Activated naive CD4-positive, alpha-beta T cell treated with anti-CD3 and anti-CD28 coated beads, Interleukin-2, amount 10 ng/mL, durations not matched to agents 7 days and 5 days (primary cell): ENCODE data around the gene SETBP1.

Source experiments
- CTCF ChIA-PET: fragments of 350-600 bp; sonication (Branson Sonifier 250); formaldehyde crosslinking; loops from one replicate; lab custom pipeline; 2021; ENCODE audit warnings: antibody characterized with exemption; lab: Charles Lee
- DNase-seq: peaks from one replicate; pipeline ENCODE4 v3.0.0-alpha.2; 2020
- H3K27ac Mint-ChIP-seq: one replicate; pipeline ENCODE4 v1.8.0; 2021; ENCODE audit warnings: mild to moderate bottlenecking, moderate library complexity, mixed read lengths
- H3K27me3 Mint-ChIP-seq: one replicate; pipeline ENCODE4 v1.8.0; 2021; ENCODE audit warnings: mild to moderate bottlenecking, mixed read lengths
- H3K36me3 Mint-ChIP-seq: one replicate; pipeline ENCODE4 v1.8.0; 2021; ENCODE audit warnings: mixed read lengths
- H3K4me1 Mint-ChIP-seq: one replicate; pipeline ENCODE4 v1.8.0; 2021; ENCODE audit warnings: mixed read lengths
- H3K4me3 Mint-ChIP-seq: one replicate; pipeline ENCODE4 v1.8.0; 2021; ENCODE audit warnings: mild to moderate bottlenecking, moderate library complexity, mixed read lengths
- H3K9me3 Mint-ChIP-seq: one replicate; pipeline ENCODE4 v1.8.0; 2021; ENCODE audit warnings: mixed read lengths

The SETBP1 gene

GRCh38 chr18:44736664-44737380 lies 56.1 kb downstream of the SETBP1 start:
- CTCF ChIA-PET = no interaction called here
- H3K27ac Mint-ChIP-seq = no peak overlapping the region
- no peak for DNase-seq
- H3K27me3 Mint-ChIP-seq = peaks cover 82% of the 10 kb centered on the region
- H3K36me3 Mint-ChIP-seq = peaks cover 5% of the 10 kb centered on the region
- no peaks in the 10 kb centered on the region for H3K9me3 Mint-ChIP-seq
- H3K4me1 Mint-ChIP-seq = peaks cover 28% of the 10 kb centered on the region
- H3K4me3 Mint-ChIP-seq = no peak overlapping the region

GRCh38 chr18:44737623-44738022 lies 56.9 kb downstream of the SETBP1 start:
- H3K4me1 Mint-ChIP-seq = peaks cover 20% of the 10 kb centered on the region
- CTCF ChIA-PET = no interaction called here
- no peak overlapping the region for H3K4me3 Mint-ChIP-seq
- DNase-seq = no peak
- peaks cover 82% of the 10 kb centered on the region for H3K27me3 Mint-ChIP-seq
- no peak overlapping the region for H3K27ac Mint-ChIP-seq
- H3K36me3 Mint-ChIP-seq = peaks cover 3% of the 10 kb centered on the region
- H3K9me3 Mint-ChIP-seq = no peaks in the 10 kb centered on the region

DNA sequence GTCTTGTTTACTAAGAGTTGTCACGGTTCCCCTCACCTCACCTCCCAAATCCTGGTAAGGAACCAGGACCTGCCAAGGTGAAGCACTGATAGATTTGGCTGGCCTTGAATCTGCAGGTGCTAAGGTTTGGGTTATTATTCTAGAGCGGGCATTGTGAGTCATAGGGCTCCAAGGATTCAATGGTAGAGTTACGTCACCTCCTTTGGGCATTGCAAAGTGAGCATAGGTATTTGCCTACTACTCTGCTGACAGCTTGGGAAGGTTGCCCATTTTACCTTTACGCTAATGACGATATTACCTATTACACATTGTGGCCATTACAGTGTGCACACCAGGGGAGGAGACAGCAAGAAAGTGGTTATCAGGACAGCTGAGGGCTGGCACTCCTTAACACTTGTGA lies 59.3 kb downstream of the SETBP1 start:
- DNase-seq = no peak
- Mint-ChIP-seq H3K9me3 (no peaks in the 10 kb centered on the region), H3K4me3 (no peak overlapping the region), H3K27me3 (peaks cover 81% of the 10 kb centered on the region), H3K27ac (no peak overlapping the region), H3K4me1 (no peaks in the 10 kb centered on the region), H3K36me3 (peaks cover 3% of the 10 kb centered on the region)
- CTCF ChIA-PET = no interaction called here

GRCh38 chr18:44741085-44741484 lies 60.4 kb downstream of the SETBP1 start:
- CTCF ChIA-PET = no interaction called here
- Mint-ChIP-seq H3K4me1 (no peaks in the 10 kb centered on the region), H3K9me3 (no peaks in the 10 kb centered on the region)

GRCh38 chr18:44741511-44741910 lies 60.8 kb downstream of the SETBP1 start:
- no peak overlapping the region for H3K4me3 Mint-ChIP-seq
- no peaks in the 10 kb centered on the region for H3K9me3 Mint-ChIP-seq
- no peak for DNase-seq
- H3K27ac Mint-ChIP-seq = no peak overlapping the region
- peaks cover 3% of the 10 kb centered on the region for H3K36me3 Mint-ChIP-seq
- peaks cover 74% of the 10 kb centered on the region for H3K27me3 Mint-ChIP-seq
- CTCF ChIA-PET = no interaction called here
- no peaks in the 10 kb centered on the region for H3K4me1 Mint-ChIP-seq

More at GRCh38 chr18:44741085-44741484, 60.4 kb downstream of the SETBP1 start:
- no peak for DNase-seq
- peaks cover 77% of the 10 kb centered on the region for H3K27me3 Mint-ChIP-seq
- peaks cover 3% of the 10 kb centered on the region for H3K36me3 Mint-ChIP-seq
- no peak overlapping the region for H3K27ac Mint-ChIP-seq
- H3K4me3 Mint-ChIP-seq = no peak overlapping the region

DNA sequence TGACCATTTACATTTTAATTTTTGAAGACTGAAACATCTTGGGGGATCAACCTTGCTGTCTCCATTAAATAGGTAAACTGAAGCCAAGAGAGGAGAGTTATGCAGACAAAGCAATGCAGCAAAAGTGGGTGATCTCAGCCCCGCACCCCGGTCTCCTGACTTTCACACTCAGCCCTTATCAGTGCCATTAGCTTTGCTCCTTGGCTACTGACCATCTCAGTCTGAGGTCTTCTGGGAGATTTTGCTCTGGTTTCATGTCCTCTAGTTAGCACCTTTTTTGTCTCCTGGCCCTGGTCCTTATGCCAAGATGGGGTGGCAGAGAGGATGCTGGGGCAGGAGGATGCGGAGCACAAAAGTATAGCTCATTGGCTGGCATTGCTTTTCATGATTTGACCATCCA lies 61.4 kb downstream of the SETBP1 start:
- CTCF ChIA-PET = no interaction called here
- Mint-ChIP-seq H3K4me3 (no peak overlapping the region), H3K27ac (no peak overlapping the region), H3K36me3 (peaks cover 3% of the 10 kb centered on the region), H3K4me1 (no peaks in the 10 kb centered on the region), H3K27me3 (peaks cover 68% of the 10 kb centered on the region), H3K9me3 (no peaks in the 10 kb centered on the region)
- DNase-seq = no peak

DNA sequence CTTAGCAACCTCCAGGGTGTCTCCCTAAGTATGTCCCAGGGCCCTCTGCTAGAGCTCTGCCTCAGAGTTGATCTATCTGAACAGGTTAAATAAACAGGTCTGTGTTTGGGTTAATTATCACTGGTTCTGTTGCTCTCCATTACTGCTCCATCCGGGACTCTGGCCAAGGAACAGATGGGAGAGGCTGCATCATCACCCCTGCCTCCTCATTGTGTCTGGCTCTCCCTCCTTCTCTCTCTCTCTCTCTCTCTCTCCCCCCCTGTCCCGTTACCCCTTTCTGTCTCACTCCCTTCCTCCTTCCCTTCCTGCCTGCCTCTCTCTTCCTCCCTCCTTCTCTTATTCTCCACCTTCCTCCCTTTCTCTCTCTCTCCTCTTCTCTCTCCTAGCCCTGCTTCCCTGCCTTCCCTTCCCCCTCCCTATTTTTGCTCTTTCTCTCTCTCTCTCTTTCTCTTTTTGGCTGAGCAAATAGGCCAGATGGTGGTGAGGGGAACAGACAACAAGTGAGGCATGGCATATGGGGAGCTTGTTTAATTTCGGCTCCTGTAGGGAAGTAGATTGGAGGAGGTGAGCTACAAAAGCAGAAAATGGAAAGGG lies 62.1 kb downstream of the SETBP1 start:
- Mint-ChIP-seq H3K4me3 (no peak overlapping the region), H3K36me3 (peaks cover 2% of the 10 kb centered on the region), H3K27me3 (peaks cover 71% of the 10 kb centered on the region), H3K4me1 (no peaks in the 10 kb centered on the region), H3K9me3 (no peaks in the 10 kb centered on the region), H3K27ac (no peak overlapping the region)
- CTCF ChIA-PET = no interaction called here
- DNase-seq = no peak

GRCh38 chr18:44743631-44744030 lies 62.9 kb downstream of the SETBP1 start:
- H3K27me3 Mint-ChIP-seq = peaks cover 71% of the 10 kb centered on the region
- H3K9me3 Mint-ChIP-seq = no peaks in the 10 kb centered on the region
- CTCF ChIA-PET = no interaction called here
- no peaks in the 10 kb centered on the region for H3K36me3 Mint-ChIP-seq
- no peak for DNase-seq
- no peak overlapping the region for H3K27ac Mint-ChIP-seq
- H3K4me1 Mint-ChIP-seq = no peaks in the 10 kb centered on the region
- no peak overlapping the region for H3K4me3 Mint-ChIP-seq

DNA sequence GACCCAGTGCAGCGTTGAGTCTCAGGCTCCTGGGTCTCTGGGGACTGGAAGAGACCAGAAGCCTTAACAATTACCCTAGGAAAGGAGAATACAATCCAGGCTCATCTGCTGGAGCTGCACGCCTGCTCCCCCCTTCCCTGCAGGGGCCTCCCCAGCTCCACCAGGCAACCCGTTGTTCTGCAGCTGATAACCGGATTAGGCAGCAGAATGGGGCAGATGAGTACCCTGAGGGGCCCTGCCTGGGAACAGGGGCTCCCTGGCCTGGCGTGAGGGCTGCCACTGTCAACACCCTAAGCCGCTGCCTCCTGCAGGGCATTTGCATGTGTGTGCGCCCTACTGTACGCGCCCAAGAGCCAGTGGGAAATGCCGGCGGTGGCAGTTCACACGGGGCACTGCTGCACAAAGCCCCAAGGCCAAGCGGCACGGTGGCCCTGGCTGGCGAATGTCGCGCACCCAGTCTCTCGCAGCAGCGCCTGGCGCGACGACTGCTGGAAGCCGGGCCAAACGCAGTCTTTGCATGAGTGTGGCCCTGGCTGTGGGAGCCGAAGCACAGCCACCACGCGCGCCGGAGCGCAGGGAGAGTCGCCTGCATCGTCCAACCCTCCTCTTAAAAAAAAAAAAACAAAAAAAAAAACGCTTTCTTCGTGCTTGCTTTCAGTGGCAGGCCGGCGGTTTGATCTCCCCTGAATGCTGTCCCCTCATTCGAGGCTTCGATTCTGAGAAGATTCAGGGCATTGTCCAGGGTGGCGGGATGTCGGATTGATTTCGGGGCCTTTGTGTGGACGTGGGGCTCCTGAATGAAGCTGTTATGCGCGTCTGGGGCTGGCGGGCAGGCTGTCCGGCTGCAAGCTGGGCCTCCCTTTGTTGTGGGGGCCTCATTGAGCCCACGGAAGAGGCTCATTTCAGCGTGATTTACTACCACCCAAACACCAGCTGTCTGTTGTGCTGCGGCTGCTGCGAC lies 63.8 kb downstream of the SETBP1 start:
- H3K36me3 Mint-ChIP-seq = no peaks in the 10 kb centered on the region
- no peaks in the 10 kb centered on the region for H3K9me3 Mint-ChIP-seq
- H3K4me3 Mint-ChIP-seq = no peak overlapping the region
- CTCF ChIA-PET = no interaction called here
- H3K27me3 Mint-ChIP-seq = peaks cover 77% of the 10 kb centered on the region
- H3K27ac Mint-ChIP-seq = no peak overlapping the region
- DNase-seq = no peak
- no peaks in the 10 kb centered on the region for H3K4me1 Mint-ChIP-seq

DNA sequence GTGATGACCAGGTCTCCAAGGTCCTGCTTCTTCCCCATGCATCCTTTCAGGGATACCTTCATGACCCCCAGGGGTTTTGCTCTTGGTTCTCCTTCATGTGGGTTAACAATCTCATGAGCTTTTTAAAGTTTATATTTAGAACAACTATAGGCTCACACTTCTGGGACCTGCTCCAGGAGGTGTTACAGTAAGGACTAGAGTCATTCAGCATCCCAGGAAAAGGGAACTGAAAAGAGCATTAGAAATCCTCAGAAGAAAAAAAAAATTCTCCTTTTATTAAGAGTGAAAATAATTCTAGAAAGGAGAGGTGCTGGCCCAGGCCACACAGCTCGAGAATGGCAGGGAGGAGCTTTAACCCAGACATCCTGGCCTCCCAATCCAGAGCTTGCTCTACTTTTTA lies 66.5 kb downstream of the SETBP1 start:
- peaks cover 2% of the 10 kb centered on the region for H3K36me3 Mint-ChIP-seq
- no peaks in the 10 kb centered on the region for H3K4me1 Mint-ChIP-seq
- no peak overlapping the region for H3K27ac Mint-ChIP-seq
- H3K4me3 Mint-ChIP-seq = no peak overlapping the region
- H3K27me3 Mint-ChIP-seq = peaks cover 71% of the 10 kb centered on the region
- CTCF ChIA-PET = no interaction called here
- DNase-seq = no peak
- H3K9me3 Mint-ChIP-seq = peaks cover 3% of the 10 kb centered on the region

GRCh38 chr18:44748582-44748981 lies 67.9 kb downstream of the SETBP1 start:
- Mint-ChIP-seq H3K4me3 (no peak overlapping the region), H3K27ac (no peak overlapping the region), H3K36me3 (peaks cover 6% of the 10 kb centered on the region), H3K4me1 (no peaks in the 10 kb centered on the region), H3K9me3 (peaks cover 3% of the 10 kb centered on the region), H3K27me3 (peaks cover 70% of the 10 kb centered on the region)
- DNase-seq = no peak
- CTCF ChIA-PET = no interaction called here

GRCh38 chr18:44750774-44751173 lies 70.1 kb downstream of the SETBP1 start:
- H3K27ac Mint-ChIP-seq = no peak overlapping the region
- DNase-seq = no peak
- peaks cover 6% of the 10 kb centered on the region for H3K36me3 Mint-ChIP-seq
- H3K9me3 Mint-ChIP-seq = peaks cover 3% of the 10 kb centered on the region
- no peak overlapping the region for H3K4me3 Mint-ChIP-seq
- CTCF ChIA-PET = interaction anchor here (1.0 kb wide), 1 partner anchor 8 kb away, joined by 3 read pairs; no protein-coding TSS in a partner anchor
- no peaks in the 10 kb centered on the region for H3K4me1 Mint-ChIP-seq
- peaks cover 76% of the 10 kb centered on the region for H3K27me3 Mint-ChIP-seq

GRCh38 chr18:44754567-44754966 lies 73.9 kb downstream of the SETBP1 start:
- peaks cover 3% of the 10 kb centered on the region for H3K9me3 Mint-ChIP-seq
- no peak for DNase-seq
- peaks cover 63% of the 10 kb centered on the region for H3K27me3 Mint-ChIP-seq
- H3K36me3 Mint-ChIP-seq = peaks cover 17% of the 10 kb centered on the region
- peaks cover 17% of the 10 kb centered on the region for H3K4me1 Mint-ChIP-seq
- CTCF ChIA-PET = no interaction called here
- H3K4me3 Mint-ChIP-seq = no peak overlapping the region
- H3K27ac Mint-ChIP-seq = no peak overlapping the region

DNA sequence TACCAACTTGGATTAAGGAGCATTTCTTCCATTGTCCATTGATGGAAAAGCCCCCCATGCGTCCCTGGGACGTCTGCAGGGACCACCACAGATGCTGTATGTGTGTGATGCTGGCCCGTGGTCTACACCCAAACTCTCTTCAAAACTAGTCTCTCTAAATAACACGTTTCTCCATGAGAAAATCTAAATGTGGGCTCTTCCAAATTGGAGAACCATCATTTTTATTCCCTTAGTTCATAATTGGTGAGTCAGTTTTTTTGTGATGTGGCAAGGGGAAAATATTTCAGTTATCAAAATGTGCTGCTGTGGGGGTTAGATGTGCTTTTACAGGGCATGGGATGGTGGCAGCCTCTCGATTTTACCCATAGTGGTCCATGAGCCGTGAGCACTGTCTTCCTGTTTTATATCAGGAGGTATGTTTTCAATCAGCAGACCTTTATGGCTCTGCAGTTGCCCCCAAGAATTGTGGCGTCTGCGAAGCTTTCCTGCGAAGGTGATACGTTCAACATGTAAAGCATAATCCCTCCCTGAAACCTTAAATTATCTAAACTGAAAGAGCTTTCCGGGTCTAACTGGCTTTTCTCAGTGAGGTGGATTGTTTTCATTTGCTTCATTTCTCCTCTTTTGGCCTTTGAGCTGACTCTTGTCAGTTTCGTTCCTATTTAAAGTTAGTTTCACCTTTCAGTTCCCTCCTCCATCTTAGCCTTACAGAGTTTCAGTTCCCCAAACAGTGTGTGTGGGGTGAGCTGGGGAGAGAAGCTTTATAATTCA lies 78.4 kb downstream of the SETBP1 start:
- Mint-ChIP-seq H3K9me3 (no peaks in the 10 kb centered on the region), H3K4me1 (peaks cover 28% of the 10 kb centered on the region), H3K4me3 (peak overlapping the region; percentile 38), H3K27me3 (peaks cover 30% of the 10 kb centered on the region), H3K27ac (peak overlapping the region; percentile 97), H3K36me3 (peaks cover 16% of the 10 kb centered on the region)
- peak; percentile 56 for DNase-seq
- CTCF ChIA-PET = interaction anchor here (1.1 to 1.5 kb wide), 3 partner anchors 8 to 40 kb away, joined by 3 to 8 read pairs (median 6); no protein-coding TSS in a partner anchor
